ENCODE measurements around the gene DAP.
A peak's percentile ranks its signal among the peaks of the same experiment; 100 is the strongest.

DAP gene

GRCh38 chr5:10760921-10761184, 181 bp downstream of the DAP start:
- DNase-seq (ENCODE audit: low read depth, low spot score): no peak

- peak; percentile 7 for DNase-seq (ENCODE audit: low read depth, low spot score)
Observed at GRCh38 chr5:10760096-10760920, 726 bp downstream of the DAP start.

DNA sequence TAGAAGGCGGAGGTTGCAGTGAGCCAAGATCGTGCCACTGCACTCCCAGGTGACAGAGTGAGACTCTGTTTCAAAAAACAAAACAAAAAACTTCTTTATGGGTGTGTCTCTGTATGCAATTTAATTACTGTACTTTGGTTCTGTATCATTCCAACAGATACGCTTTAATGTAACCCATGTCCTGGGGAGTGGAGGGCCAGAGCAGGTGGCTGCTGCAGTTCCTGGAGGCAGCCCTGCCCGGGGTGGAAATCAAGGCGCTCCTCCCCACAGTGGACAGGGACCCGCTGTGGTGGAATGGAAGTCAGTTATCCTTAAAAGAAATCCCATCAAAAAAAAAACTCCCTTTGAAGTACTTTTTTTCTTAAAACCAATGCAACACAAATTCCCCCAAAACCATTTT, 1.9 kb downstream of the DAP start:
- no peak for DNase-seq (ENCODE audit: low read depth, low spot score)

DNA sequence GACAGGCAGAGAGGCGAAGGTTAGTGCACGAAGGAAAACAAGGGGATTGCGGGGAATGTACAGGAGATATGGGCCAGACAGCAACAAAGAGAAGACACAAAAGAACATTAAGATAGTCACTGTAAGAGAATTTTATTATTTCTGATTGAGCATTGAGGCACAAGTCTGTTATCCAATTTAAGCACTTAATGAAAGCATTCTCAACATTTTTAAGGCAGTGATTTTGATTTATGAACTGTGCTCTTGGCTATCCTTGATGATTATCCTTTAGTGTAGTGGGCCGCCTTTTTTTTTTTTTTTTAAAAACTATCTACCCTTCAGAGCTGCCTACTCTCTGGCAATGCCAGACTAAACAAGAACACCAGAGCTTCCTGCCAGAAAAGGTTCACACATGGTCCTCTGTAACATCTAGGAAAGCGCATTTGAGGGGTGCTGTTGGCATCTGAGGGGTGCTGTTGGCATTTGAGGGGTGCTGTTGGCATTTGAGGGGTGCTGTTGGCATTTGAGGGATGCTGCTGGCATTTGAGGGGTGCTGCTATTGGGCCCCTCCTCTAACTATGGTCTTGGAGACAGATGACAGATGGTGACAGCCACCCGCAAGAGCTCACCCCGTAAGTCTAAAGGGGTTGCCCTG, 3.0 kb downstream of the DAP start:
- DNase-seq (ENCODE audit: low read depth, low spot score): no peak

- DNase-seq (ENCODE audit: low read depth, low spot score): no peak
Observed at GRCh38 chr5:10757043-10757442, 4.0 kb downstream of the DAP start.

GRCh38 chr5:10756549-10756948, 4.5 kb downstream of the DAP start:
- no peak for DNase-seq (ENCODE audit: low read depth, low spot score)

- DNase-seq (ENCODE audit: low read depth, low spot score): no peak
Observed at GRCh38 chr5:10753178-10753577, 7.9 kb downstream of the DAP start.

- DNase-seq (ENCODE audit: low read depth, low spot score): no peak
Observed at GRCh38 chr5:10752451-10752850, 8.6 kb downstream of the DAP start.

GRCh38 chr5:10750909-10751308, 10.1 kb downstream of the DAP start:
- no peak for DNase-seq (ENCODE audit: low read depth, low spot score)

DNA sequence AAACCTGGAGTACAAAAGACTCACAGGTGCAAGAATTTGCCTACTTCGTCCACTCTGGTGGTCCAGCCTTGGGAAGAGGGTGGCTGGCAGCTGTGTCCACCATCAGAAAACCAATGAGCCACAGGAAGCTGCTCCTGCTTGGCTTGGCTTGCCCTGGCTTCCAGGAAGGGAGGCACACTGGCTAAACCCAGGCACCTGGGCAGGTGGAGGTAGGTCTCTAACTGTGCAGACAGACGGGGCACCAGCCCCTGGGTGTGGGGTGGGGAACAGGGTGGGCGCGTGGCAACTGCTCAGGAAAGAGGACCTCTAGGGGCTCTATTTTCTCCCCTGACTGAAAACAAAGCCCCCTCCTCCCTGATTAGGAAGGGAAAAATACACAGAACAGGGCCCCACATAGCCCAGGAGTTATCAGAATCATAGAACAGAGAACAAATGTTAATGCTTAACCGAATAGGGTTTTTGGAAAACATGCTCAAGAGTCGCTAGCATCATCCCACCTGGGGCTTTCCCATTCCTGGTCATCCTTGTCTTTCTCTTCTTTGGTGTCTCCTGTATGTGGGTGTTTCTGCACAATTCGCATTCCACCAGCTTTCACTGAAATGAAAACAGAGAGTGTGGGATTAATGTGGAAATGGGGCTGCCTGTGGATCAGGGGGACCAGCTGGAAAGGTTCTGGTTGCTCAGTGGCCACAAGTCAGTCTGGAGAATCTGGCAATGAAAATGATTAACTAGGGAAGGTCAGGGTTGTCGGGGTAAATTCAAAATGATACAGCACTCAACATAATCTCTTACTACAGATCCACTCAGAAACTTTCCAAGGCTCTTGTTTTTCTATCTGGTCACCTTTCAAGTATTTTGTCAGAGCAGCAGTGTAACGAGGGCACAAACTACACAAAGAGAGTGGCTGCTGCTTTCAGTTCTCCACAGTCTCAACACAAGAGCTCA, 13.1 kb downstream of the DAP start:
- no peak for DNase-seq (ENCODE audit: low read depth, low spot score)

DNA sequence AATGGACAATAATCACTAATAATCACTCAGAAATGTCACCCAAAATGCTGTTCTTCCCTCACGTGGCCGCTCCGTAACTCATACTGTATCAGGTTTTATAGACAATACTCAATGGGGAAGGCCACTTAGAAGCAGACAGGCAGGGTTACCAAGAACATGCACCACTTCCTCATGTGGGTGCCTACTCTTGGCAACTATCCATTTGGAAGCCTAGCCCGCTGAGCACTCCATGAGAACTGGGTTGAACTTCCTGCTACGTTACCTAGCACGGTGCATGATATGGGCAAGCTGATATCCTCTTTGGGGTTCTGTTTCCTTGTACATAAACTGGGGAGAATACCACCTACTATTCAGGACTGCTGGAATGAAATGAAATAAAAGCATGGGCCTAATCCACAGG, 14.3 kb downstream of the DAP start:
- no peak for DNase-seq (ENCODE audit: low read depth, low spot score)

GRCh38 chr5:10745133-10745532, 15.9 kb downstream of the DAP start:
- DNase-seq (ENCODE audit: low read depth, low spot score): no peak

GRCh38 chr5:10744681-10745080, 16.4 kb downstream of the DAP start:
- DNase-seq (ENCODE audit: low read depth, low spot score): no peak

DNA sequence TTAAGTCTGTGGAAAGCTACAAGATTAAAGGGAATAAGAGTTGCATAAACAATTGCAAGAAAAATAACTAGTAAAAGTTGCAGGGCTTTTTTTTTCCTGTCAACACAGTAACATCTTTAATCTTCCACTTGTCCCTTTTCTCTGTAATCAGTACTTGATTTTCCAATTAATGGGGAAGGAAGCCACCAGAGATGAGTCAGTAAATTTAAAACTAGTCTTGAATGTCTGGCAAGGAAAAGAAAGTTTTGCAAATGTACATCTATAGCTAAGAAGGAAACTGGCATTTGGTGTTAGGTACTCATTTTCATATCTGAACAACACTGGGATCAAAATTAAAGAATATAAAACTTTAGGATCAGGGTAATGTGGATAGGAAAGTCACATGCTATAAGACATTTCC, 17.1 kb downstream of the DAP start:
- no peak for DNase-seq (ENCODE audit: low read depth, low spot score)

GRCh38 chr5:10743526-10743925, 17.5 kb downstream of the DAP start:
- DNase-seq (ENCODE audit: low read depth, low spot score): no peak

- DNase-seq (ENCODE audit: low read depth, low spot score): no peak
Observed at GRCh38 chr5:10741661-10742060, 19.4 kb downstream of the DAP start.

GRCh38 chr5:10740384-10740783, 20.6 kb downstream of the DAP start:
- no peak for DNase-seq (ENCODE audit: low read depth, low spot score)

DNA sequence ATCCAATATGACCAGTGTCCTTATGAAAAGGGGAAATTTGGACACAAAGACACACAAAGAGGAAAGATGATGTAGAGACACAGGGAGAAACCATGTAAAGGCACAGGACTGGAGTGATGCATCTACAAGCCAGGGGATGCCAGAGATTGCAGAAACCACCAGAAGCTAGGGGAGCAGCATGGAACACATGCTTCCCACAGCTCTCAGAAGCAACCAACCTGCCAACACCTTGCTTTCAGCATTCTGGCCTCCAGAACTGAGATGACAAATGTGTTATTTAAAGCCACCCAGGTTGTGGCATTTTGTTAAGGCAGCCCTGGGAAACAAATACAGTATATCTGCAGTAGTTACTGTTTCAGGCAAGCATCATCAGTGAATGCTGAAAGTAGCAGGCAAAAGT, 23.2 kb downstream of the DAP start:
- no peak for DNase-seq (ENCODE audit: low read depth, low spot score)

DNA sequence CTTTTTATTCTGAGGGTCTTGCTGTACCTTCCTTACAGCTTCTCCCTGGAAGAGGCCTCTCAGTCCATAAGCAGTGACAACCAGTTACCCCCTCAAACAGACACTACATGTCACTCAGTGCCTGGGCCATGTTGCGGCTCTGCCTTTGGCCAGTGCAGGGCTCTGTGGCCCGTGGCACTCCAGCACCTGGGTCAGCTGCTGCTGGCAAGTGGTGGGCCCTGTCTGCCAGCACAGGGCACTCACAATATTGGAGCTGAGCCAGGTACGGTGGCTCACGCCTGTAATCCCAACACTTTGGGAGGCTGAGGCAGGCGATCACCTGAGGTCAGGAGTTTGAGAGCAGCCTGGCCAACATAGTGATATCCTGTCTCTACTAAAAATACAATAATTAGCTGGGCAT, 24.2 kb downstream of the DAP start:
- DNase-seq (ENCODE audit: low read depth, low spot score): no peak

- DNase-seq (ENCODE audit: low read depth, low spot score): no peak
Observed at GRCh38 chr5:10736354-10736753, 24.7 kb downstream of the DAP start.

DNA sequence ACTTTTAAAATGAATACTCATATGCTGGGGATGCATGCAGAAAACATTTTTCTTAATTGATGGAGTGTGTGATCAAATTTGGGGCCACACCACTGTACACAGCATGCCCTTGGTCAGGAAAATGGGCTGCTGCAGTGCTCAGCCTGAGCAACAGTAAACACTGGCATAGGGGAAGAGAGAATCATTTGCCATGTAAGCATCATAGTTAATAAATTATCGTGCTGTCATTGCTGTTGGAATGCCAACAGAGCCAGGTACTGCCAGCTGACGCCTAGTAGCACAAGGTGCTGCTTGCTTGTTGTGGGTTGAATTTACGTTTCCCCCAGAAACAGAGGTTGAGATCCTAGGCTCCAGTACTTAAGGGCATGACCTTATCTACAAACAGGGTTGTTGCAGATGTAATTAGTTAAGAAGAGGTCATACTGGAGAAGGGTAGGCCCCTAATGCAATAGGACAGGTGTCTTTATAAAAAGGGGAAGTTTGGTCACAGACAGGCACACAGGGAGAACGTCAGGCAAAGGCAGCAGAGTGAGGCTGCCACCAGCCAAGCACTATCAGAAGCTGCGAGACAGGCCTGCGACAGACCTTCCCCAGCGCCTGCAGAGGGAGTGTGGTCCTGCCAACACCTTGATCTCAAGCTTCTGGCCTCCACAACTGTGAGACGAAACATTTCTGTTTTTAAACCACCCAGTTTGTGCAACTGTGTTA, 25.3 kb downstream of the DAP start:
- DNase-seq (ENCODE audit: low read depth, low spot score): no peak
